NCI-H774 (cell line): ENCODE results near the gene TGFBR3.
"Not testable (repeated sequence)": the region's sequence is repeated elsewhere in the genome, so short reads cannot be mapped to it uniquely, and the experiment has no call there.

Experiments
- DNase-seq: peaks from one replicate; lab custom pipeline; 2025; lab: John Stamatoyannopoulos, UW

The TGFBR3 gene

GRCh38 chr1:91883470-91883869 lies 2.5 kb downstream of the TGFBR3 start:
- DNase-seq, result no peak

GRCh38 chr1:91881280-91881679 lies 4.7 kb downstream of the TGFBR3 start:
- no peak for DNase-seq

- DNase-seq, result no peak
Observed at GRCh38 chr1:91879733-91880132, 6.2 kb downstream of the TGFBR3 start.

- no peak for DNase-seq
Observed at GRCh38 chr1:91877574-91878208, 8.3 kb downstream of the TGFBR3 start.

GRCh38 chr1:91876781-91877573 lies 9.0 kb downstream of the TGFBR3 start:
- DNase-seq, result no peak

- no peak for DNase-seq
Observed at GRCh38 chr1:91876040-91876470, 9.9 kb downstream of the TGFBR3 start.

GRCh38 chr1:91874167-91874566 lies 11.8 kb downstream of the TGFBR3 start:
- no peak for DNase-seq

- DNase-seq, result no peak
Observed at GRCh38 chr1:91872559-91873081, 13.3 kb downstream of the TGFBR3 start.

- DNase-seq, result no peak
Observed at GRCh38 chr1:91872000-91872399, 14.0 kb downstream of the TGFBR3 start.

GRCh38 chr1:91870322-91870721 lies 15.6 kb downstream of the TGFBR3 start:
- no peak for DNase-seq

GRCh38 chr1:91866425-91866824 lies 19.5 kb downstream of the TGFBR3 start:
- DNase-seq, result no peak

- DNase-seq, result no peak
Observed at GRCh38 chr1:91864017-91864700, 21.8 kb downstream of the TGFBR3 start.

GRCh38 chr1:91863498-91863897 lies 22.5 kb downstream of the TGFBR3 start:
- DNase-seq, result no peak

- no peak for DNase-seq
Observed at GRCh38 chr1:91862120-91862519, 23.8 kb downstream of the TGFBR3 start.

GRCh38 chr1:91857557-91858239 lies 28.3 kb downstream of the TGFBR3 start:
- no peak for DNase-seq

GRCh38 chr1:91856996-91857395 lies 29.0 kb downstream of the TGFBR3 start:
- DNase-seq, result no peak

- DNase-seq, result no peak
Observed at GRCh38 chr1:91854852-91855534, 31.0 kb downstream of the TGFBR3 start.

- DNase-seq, result no peak
Observed at GRCh38 chr1:91853397-91853796, 32.6 kb downstream of the TGFBR3 start.

- not testable (repeated sequence) for DNase-seq
Observed at GRCh38 chr1:91852011-91852410, 33.9 kb downstream of the TGFBR3 start.

GRCh38 chr1:91851130-91852010 lies 34.6 kb downstream of the TGFBR3 start:
- peak; percentile 76 for DNase-seq

GRCh38 chr1:91850708-91851107 lies 35.2 kb downstream of the TGFBR3 start:
- no peak for DNase-seq
